Nephron (organoid): ENCODE data around the gene MACROD2.

Experiments used
- H3K27ac Mint-ChIP-seq, 3 experiments: 2 replicates each; pipeline ENCODE4 v1.8.0; 2020; ENCODE audit warnings: mixed read lengths in 3 of 3, mild to moderate bottlenecking in 2 of 3, moderate library complexity in 1 of 3
- H3K27me3 Mint-ChIP-seq: 2 replicates; pipeline ENCODE4 v1.8.0; 2021; ENCODE audit warnings: low read depth, mild to moderate bottlenecking, moderate library complexity, mixed read lengths
- H3K36me3 Mint-ChIP-seq: 2 replicates; pipeline ENCODE4 v1.8.0; 2020; ENCODE audit warnings: low read depth, mixed read lengths
- H3K4me1 Mint-ChIP-seq: 2 replicates; pipeline ENCODE4 v1.8.0; 2020; ENCODE audit warnings: mixed read lengths
- H3K4me3 Mint-ChIP-seq, 3 experiments: 2 replicates each; pipeline ENCODE4 v1.8.0; 2020; ENCODE audit warnings: mild to moderate bottlenecking in 3 of 3, mixed read lengths in 3 of 3, moderate library complexity in 2 of 3
- H3K9me3 Mint-ChIP-seq: 2 replicates; pipeline ENCODE4 v1.8.0; 2020; ENCODE audit warnings: mixed read lengths
- TF ChIP-seq, protein P1 (sequence below), 3 experiments: fragments of 200-600 bp; sonication (generic); IDR thresholded peaks; one replicate each; pipeline ENCODE4 v1.5.0; 2021; ENCODE audit warnings: antibody characterized with exemption in 3 of 3; ENCODE audit not compliant: unreplicated experiment in 3 of 3

Gene MACROD2

DNA sequence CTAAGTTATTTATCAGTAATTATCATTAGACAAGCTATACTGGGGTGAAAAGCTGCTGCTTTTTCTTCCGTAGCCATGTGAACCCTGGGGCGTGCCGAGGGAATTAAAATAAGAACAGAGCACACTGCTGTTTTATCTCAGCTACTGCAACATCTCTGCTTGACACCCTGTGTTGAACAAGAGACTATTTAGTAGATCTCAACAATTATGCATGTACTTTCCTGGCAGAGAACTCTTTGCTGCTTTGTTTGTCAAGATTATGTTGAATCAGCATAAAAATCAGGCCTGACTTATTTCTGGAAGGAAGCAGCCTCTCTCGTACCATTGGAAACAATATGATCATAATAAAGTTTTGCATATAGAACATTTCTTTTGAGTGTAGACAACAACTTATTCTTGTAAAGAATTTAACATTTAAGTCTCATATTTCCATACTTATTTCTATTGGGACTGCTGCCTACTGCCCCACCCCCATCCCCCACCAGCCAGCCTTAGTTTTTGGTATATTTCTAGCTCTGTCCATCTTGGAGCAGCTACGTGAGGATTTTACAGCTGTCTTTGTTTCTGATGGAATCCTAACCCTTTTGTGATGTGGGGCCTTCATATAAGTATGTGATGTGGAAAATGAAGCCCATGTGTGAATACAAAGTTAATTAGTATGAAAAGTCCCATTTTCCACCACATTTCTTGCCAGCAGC lies 1566.5 kb downstream of the MACROD2 start:
- no peaks in the 10 kb centered on the region for H3K36me3 Mint-ChIP-seq
- no peaks in the 10 kb centered on the region for H3K9me3 Mint-ChIP-seq
- H3K4me1 Mint-ChIP-seq: peaks cover 37% of the 10 kb centered on the region
- TF ChIP-seq, protein P1, sequence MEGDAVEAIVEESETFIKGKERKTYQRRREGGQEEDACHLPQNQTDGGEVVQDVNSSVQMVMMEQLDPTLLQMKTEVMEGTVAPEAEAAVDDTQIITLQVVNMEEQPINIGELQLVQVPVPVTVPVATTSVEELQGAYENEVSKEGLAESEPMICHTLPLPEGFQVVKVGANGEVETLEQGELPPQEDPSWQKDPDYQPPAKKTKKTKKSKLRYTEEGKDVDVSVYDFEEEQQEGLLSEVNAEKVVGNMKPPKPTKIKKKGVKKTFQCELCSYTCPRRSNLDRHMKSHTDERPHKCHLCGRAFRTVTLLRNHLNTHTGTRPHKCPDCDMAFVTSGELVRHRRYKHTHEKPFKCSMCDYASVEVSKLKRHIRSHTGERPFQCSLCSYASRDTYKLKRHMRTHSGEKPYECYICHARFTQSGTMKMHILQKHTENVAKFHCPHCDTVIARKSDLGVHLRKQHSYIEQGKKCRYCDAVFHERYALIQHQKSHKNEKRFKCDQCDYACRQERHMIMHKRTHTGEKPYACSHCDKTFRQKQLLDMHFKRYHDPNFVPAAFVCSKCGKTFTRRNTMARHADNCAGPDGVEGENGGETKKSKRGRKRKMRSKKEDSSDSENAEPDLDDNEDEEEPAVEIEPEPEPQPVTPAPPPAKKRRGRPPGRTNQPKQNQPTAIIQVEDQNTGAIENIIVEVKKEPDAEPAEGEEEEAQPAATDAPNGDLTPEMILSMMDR (IDR thresholded peaks at IDR 0.05; ENCODE audit: unreplicated experiment in 3 of 3): no peak
- H3K27ac Mint-ChIP-seq: peak overlapping the region; percentile 31 to 64 (median 41)
- no peaks in the 10 kb centered on the region for H3K27me3 Mint-ChIP-seq
- H3K4me3 Mint-ChIP-seq: no peak overlapping the region

DNA sequence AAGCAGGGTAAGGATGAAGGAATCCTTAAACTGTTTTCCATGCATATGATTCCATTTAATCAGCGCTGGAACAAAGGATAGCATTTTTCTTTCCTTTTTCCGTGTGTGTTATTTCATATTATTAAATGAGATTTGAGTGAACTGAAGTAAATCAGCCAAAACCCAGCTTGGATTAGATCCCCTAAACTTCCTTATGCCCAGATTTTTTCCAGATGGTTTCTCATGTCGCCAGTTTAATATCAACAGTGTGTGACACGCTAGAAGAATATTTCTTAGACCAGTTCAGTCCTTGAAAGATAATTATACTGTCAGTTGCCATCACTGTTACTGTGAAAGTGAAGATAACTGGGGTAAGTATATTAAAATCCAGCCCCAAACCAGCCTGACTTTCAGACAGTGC lies 1568.5 kb downstream of the MACROD2 start:
- H3K4me3 Mint-ChIP-seq: no peak overlapping the region
- H3K27me3 Mint-ChIP-seq: no peaks in the 10 kb centered on the region
- peaks cover 27% of the 10 kb centered on the region for H3K4me1 Mint-ChIP-seq
- H3K9me3 Mint-ChIP-seq: no peaks in the 10 kb centered on the region
- TF ChIP-seq, protein P1 (IDR thresholded peaks at IDR 0.05; ENCODE audit: unreplicated experiment in 3 of 3): no peak
- peak overlapping the region in 1 of 3 experiments; percentile 46 for H3K27ac Mint-ChIP-seq
- no peaks in the 10 kb centered on the region for H3K36me3 Mint-ChIP-seq

DNA sequence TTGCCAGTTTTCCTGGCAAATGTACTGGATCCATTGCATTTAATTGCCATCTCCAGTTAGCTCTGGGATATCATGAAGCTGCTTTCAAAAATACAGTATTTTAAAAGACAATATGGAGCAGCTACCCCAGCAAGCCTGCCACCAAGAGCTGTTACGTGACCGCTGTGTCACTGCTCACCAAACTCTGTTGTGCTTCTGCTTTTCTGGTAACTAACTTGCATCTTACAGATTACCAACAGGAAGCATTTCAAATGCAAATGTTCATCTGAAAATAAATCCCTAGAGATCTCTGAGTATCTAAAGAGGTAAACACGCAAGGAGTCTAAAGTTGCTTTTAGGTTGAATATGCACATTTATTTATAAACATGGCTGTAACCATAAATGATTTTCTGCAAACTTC lies 1569.7 kb downstream of the MACROD2 start:
- Mint-ChIP-seq H3K4me1 (peaks cover 28% of the 10 kb centered on the region), H3K9me3 (no peaks in the 10 kb centered on the region), H3K4me3 (no peak overlapping the region), H3K27ac (no peak overlapping the region), H3K36me3 (no peaks in the 10 kb centered on the region), H3K27me3 (no peaks in the 10 kb centered on the region)
- TF ChIP-seq, protein P1 (IDR thresholded peaks at IDR 0.05; ENCODE audit: unreplicated experiment in 3 of 3): no peak

DNA sequence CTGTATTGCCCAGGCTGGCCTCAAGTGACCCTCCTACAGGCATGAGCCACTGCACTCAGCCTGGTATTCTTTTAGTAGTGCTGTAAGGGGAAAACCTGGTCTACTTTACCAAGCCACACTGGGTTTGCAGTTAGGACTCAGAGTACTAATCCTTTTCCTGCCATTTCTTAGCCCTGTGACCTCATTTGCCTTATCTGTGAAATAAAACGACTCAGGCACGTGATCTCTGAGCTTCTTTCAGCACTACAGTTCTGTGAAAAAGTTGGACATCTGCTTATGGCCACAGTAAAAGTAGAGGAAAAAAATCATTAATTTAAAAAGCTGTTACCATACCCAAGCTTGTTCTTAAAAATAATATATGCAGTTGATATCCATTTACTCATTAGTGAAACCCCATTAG lies 1570.5 kb downstream of the MACROD2 start:
- no peak overlapping the region for H3K4me3 Mint-ChIP-seq
- TF ChIP-seq, protein P1 (IDR thresholded peaks at IDR 0.05; ENCODE audit: unreplicated experiment in 3 of 3): no peak
- peaks cover 36% of the 10 kb centered on the region for H3K4me1 Mint-ChIP-seq

DNA sequence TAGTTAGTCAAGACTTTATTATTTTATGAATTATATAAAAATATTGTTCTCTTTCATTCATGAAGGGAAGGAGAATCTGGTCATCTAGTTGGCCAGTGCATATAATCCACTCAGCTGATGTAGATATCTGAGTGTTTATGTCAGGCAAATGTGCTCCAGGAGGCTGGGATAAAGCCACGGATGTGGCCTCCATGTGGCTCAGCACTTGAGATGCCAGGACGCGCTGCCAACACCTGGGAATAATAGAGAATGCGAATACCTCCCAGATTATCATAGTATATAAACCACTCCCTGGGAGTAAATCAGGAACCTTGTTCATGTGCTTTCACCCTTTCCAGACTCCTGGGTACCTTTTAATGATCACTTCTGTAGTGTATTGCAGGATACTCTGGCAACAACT lies 1571.9 kb downstream of the MACROD2 start:
- no peaks in the 10 kb centered on the region for H3K9me3 Mint-ChIP-seq
- H3K4me1 Mint-ChIP-seq: peaks cover 36% of the 10 kb centered on the region
- no peak overlapping the region for H3K4me3 Mint-ChIP-seq
- no peaks in the 10 kb centered on the region for H3K27me3 Mint-ChIP-seq
- no peak overlapping the region for H3K27ac Mint-ChIP-seq
- no peaks in the 10 kb centered on the region for H3K36me3 Mint-ChIP-seq
- TF ChIP-seq, protein P1 (IDR thresholded peaks at IDR 0.05; ENCODE audit: unreplicated experiment in 3 of 3): no peak

More for the DNA sequence above, 1570.5 kb downstream of the MACROD2 start:
- no peak overlapping the region for H3K27ac Mint-ChIP-seq
- no peaks in the 10 kb centered on the region for H3K36me3 Mint-ChIP-seq
- H3K27me3 Mint-ChIP-seq: no peaks in the 10 kb centered on the region
- H3K9me3 Mint-ChIP-seq: no peaks in the 10 kb centered on the region

DNA sequence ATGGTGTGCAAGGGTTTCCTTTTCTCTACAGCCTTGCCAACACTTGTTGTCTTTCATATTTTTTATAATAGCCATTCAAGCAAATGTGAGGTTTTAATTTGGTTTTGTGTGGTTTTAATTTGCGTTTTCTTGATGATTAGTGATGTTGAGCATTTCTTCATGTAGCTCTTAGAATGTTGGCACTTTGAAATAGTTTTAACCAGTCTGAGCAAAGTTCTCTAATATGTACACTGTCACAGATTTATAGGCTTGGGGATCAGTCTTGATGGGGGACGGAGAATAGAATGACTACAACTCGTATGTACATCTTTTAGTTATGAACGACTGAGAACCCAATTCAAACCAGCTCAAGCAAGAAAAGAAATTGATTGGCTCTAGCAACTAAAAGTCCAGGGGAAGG lies 1574.8 kb downstream of the MACROD2 start:
- Mint-ChIP-seq H3K4me1 (peaks cover 44% of the 10 kb centered on the region), H3K27me3 (no peaks in the 10 kb centered on the region), H3K9me3 (no peaks in the 10 kb centered on the region), H3K36me3 (no peaks in the 10 kb centered on the region), H3K27ac (no peak overlapping the region), H3K4me3 (no peak overlapping the region)
- TF ChIP-seq, protein P1 (IDR thresholded peaks at IDR 0.05; ENCODE audit: unreplicated experiment in 3 of 3): no peak
